K562 (cell line): ENCODE results near the gene HPX. TPM values are rescaled to one million over a fixed set of nuclear protein-coding genes. Genes with fewer than 3 reads are reported as not detected.

Source experiments
- ATAC-seq: fragments of 200-7000 bp; cut with Tn5 transposase; 3 replicates; pipeline ENCODE4 v1.9.1; 2020; ENCODE audit warnings: moderate library complexity
- BruUV-seq: library from RNA; stranded (reverse); fragments of 400-500 nt; replicated peaks from 2 replicates; lab custom pipeline; 2021; lab: Mats Ljungman, UMichigan
- CTCF ChIA-PET: fragments of 300-600 bp; formaldehyde crosslinking; extraction: SDS; loops from one replicate; lab custom pipeline; 2021; ENCODE audit warnings: low intra/inter-chr PET ratio; lab: Yijun Ruan, JAX
- POLR2A ChIA-PET: fragments of 300-600, 350-650 bp; sonication (Branson Sonifier 250); formaldehyde crosslinking; extraction: SDS; loops from one replicate; lab custom pipeline; 2021; ENCODE audit warnings: antibody characterized with exemption, inconsistent platforms; lab: Yijun Ruan, JAX
- DNase-seq, 4 experiments: peaks; one replicate each; pipeline versions ENCODE4 v3.0.0 to v3.0.0-alpha.2; 2011 to 2018; ENCODE audit warnings: low spot score in 3 of 4, mixed read lengths in 3 of 4; ENCODE audit errors: extremely low read depth in 1 of 4
- FAIRE-seq: peaks from 2 replicates; lab custom pipeline; 2011; peaks lifted over from hg19 to GRCh38; lab: Jason Lieb, UNC
- H2AFZ ChIP-seq: 2 replicates; pipeline ENCODE4 v1.6.0; 2011; ENCODE audit warnings: low read depth, low read length, control low read depth, inconsistent platforms
- H3K27ac ChIP-seq: fragments of 200-600 bp; 3 replicates; pipeline ENCODE4 v1.8.0; 2011; ENCODE audit warnings: low read depth, mild to moderate bottlenecking, control low read depth, inconsistent platforms, low read length, moderate library complexity, mixed read lengths; ENCODE audit errors: extremely low read depth
- H3K27me3 ChIP-seq, 2 experiments: fragments of 300-600 bp in 1 of 2; 2 replicates in 1 of 2; 3 replicates in 1 of 2; pipeline versions ENCODE4 v1.6.0 to v1.8.0; 2011; ENCODE audit warnings: inconsistent platforms in 2 of 2, low read length in 2 of 2, mild to moderate bottlenecking in 1 of 2, mixed read lengths in 1 of 2, moderate library complexity in 1 of 2; ENCODE audit not compliant: control insufficient read depth in 2 of 2, insufficient read depth in 2 of 2
- H3K36me3 ChIP-seq: fragments of 300-600 bp; 3 replicates; pipeline ENCODE4 v1.8.0; 2011; ENCODE audit warnings: mild to moderate bottlenecking, low read length, inconsistent platforms; ENCODE audit not compliant: control insufficient read depth, insufficient read depth
- H3K4me1 ChIP-seq, 2 experiments: fragments of 200-600 bp in 1 of 2; replicated peaks in 1 of 2; 2 replicates in 1 of 2; 3 replicates in 1 of 2; pipeline versions ENCODE4 v1.5.1 to v1.8.0; 2011; ENCODE audit warnings: inconsistent platforms in 2 of 2, low read length in 2 of 2, mild to moderate bottlenecking in 1 of 2, mixed read lengths in 1 of 2, moderate library complexity in 1 of 2; ENCODE audit not compliant: control insufficient read depth in 2 of 2, insufficient read depth in 2 of 2
- H3K4me2 ChIP-seq: 2 replicates; pipeline ENCODE4 v1.6.1; 2011; ENCODE audit warnings: low read length, control low read depth, inconsistent platforms, mixed read lengths; ENCODE audit not compliant: insufficient read depth
- H3K4me3 ChIP-seq: fragments of 200-600 bp; sonication (generic), shearing (Covaris generic); 2 replicates; pipeline ENCODE4 v1.5.1; 2016; ENCODE audit warnings: control low read depth, inconsistent platforms
- H3K79me2 ChIP-seq: fragments of 200-600 bp; 3 replicates; pipeline ENCODE4 v1.8.0; 2011; ENCODE audit warnings: low read length, inconsistent platforms; ENCODE audit not compliant: control insufficient read depth, insufficient read depth
- H3K9ac ChIP-seq, 2 experiments: 2 replicates each; pipeline versions ENCODE4 v1.6.0 to v1.6.1; 2011; ENCODE audit warnings: low read depth in 2 of 2, low read length in 2 of 2, control low read depth in 1 of 2, inconsistent platforms in 1 of 2, mild to moderate bottlenecking in 1 of 2, mixed read lengths in 1 of 2; ENCODE audit not compliant: insufficient read depth in 1 of 2
- H3K9me1 ChIP-seq: one replicate; pipeline ENCODE4 v1.6.0; 2011; ENCODE audit warnings: inconsistent platforms, mild to moderate bottlenecking, low read length, moderate library complexity; ENCODE audit not compliant: control insufficient read depth, insufficient read depth
- H3K9me3 ChIP-seq: replicated peaks from 2 replicates; pipeline ENCODE4 v1.5.1; 2011; ENCODE audit warnings: low read depth, low read length, inconsistent platforms; ENCODE audit not compliant: control insufficient read depth, insufficient read depth
- H4K20me1 ChIP-seq: replicated peaks from 2 replicates; pipeline ENCODE4 v1.6.1; 2011; ENCODE audit warnings: low read length, inconsistent platforms, mixed read lengths; ENCODE audit not compliant: control insufficient read depth, insufficient read depth
- MLLT1 ChIP-seq, 2 experiments: fragments of 450-650 bp; IDR thresholded peaks; 2 replicates each; pipeline ENCODE4 v1.6.1; 2016
- SRF ChIP-seq, 2 experiments: fragments of 250-450, 450-650 bp in 1 of 2; sonication (Bioruptor Pico) in 1 of 2; sonication (generic) in 1 of 2; formaldehyde crosslinking; IDR thresholded peaks; 2 replicates each; pipeline versions ENCODE4 v1.5.0 to v1.5.1; 2020 to 2022; ENCODE audit warnings: mild to moderate bottlenecking in 1 of 2, missing genetic modification reagents in 1 of 2
- ZNF143 ChIP-seq: sonication (generic); formaldehyde crosslinking; IDR thresholded peaks from 2 replicates; pipeline ENCODE4 v1.9.0; 2022; ENCODE audit warnings: mild to moderate bottlenecking, missing genetic modification reagents
- WGBS: fragments of 100-300 bp; shearing (Covaris generic); methylation state at CpG from one replicate; pipeline ENCODE4 v1.1.6; 2016; ENCODE audit warnings: low coverage, mixed read lengths; ENCODE audit not compliant: insufficient coverage; ENCODE audit errors: missing lambda C conversion rate; 5-methylcytosine and 5-hydroxymethylcytosine counted together
- in situ Hi-C: fragments of 300-500 bp; cut with MboI; formaldehyde crosslinking; loops from 4 replicates; pipeline ENCODE4 v1.15.0; 2018; ENCODE audit warnings: inconsistent platforms, mixed read lengths
- intact Hi-C: fragments of 100-400 bp; cut with micrococcal nuclease; formaldehyde crosslinking; loops from 2 replicates; pipeline ENCODE4 v1.14.2; 2022
- polyA plus RNA-seq, 8 experiments: library from polyadenylated mRNA; depleted of rRNA in 4 of 8; stranded (reverse) in 5 of 8; unstranded in 3 of 8; fragments of >200 nt; fragmentation: Nextera tagmentation in 2 of 8; fragmentation: Illumina TruSeq in 1 of 8; extraction: Ambion mirVana in 2 of 8; extraction: Trizol in 1 of 8; gene quantifications; 2 replicates each; pipeline versions ENCODE4 v1.2.1 to v1.2.3, GENCODE V29; 2011 to 2014; ENCODE audit warnings: inconsistent platforms in 1 of 8, missing spikeins in 1 of 8
- total RNA-seq, 7 experiments: library from RNA; depleted of rRNA in 6 of 7; stranded (reverse); fragments of >200 nt in 6 of 7; fragmentation: Illumina TruSeq in 2 of 7; extraction: Trizol in 2 of 7; gene quantifications; 2 replicates each; pipeline versions ENCODE4 v1.2.1 to v1.2.3, GENCODE V29; 2011 to 2021; ENCODE audit warnings: low replicate concordance in 1 of 7
- TF ChIP-seq, protein P1 (sequence below), 2 experiments: IDR thresholded peaks; 2 replicates each; pipeline ENCODE4 v1.6.1; 2011; ENCODE audit warnings: borderline replicate concordance in 1 of 2, control low read depth in 1 of 2, low read depth in 1 of 2, low read length in 1 of 2, mild to moderate bottlenecking in 1 of 2, mixed read lengths in 1 of 2, moderate library complexity in 1 of 2; ENCODE audit not compliant: insufficient read depth in 1 of 2, insufficient read length in 1 of 2, poor library complexity in 1 of 2, severe bottlenecking in 1 of 2; ENCODE audit errors: extremely low read depth in 1 of 2

The HPX gene
- total and polyA plus RNA-seq, 9 of the 15 experiments (the other 6 are each of a cell fraction or from before 2014, with no cell fraction given): 0.12 to 1.2 (median 0.49) TPM; not detected in 1

GRCh38 chr11:6486938-6487337, 46.2 kb upstream of the HPX start:
- WGBS: 92% methylated on average over 1 of the region's 1 CpG
- ATAC-seq: no peak
- no peak for DNase-seq
- Histone ChIP-seq H3K4me3 (no peak overlapping the region), H3K9me1 (no peaks in the 10 kb centered on the region)
- TF ChIP-seq, protein P1, sequence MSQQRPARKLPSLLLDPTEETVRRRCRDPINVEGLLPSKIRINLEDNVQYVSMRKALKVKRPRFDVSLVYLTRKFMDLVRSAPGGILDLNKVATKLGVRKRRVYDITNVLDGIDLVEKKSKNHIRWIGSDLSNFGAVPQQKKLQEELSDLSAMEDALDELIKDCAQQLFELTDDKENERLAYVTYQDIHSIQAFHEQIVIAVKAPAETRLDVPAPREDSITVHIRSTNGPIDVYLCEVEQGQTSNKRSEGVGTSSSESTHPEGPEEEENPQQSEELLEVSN (IDR thresholded peaks at IDR 0.05; ENCODE audit: borderline replicate concordance in 1 of 2, extremely low read depth in 1 of 2, insufficient read depth in 1 of 2, insufficient read length in 1 of 2, low read depth in 1 of 2, low read length in 1 of 2, poor library complexity in 1 of 2, severe bottlenecking in 1 of 2): no peak
- TF ChIP-seq MLLT1 (IDR thresholded peaks at IDR 0.05) (no peak), SRF (CRISPR knock-in tag; IDR thresholded peaks at IDR 0.05) (no peak), ZNF143 (CRISPR knock-in tag) (no peak)
- TF ChIP-seq, all 486 proteins: peak for 0
- intact Hi-C loops: no loop called here
- no peak overlapping the region for H3K9ac ChIP-seq
- BruUV-seq: no TSS peak
- ChIA-PET POLR2A (interaction anchor here (2.7 to 4.9 kb wide), 2 partner anchors 9 to 13 kb away, joined by 16 to 33 read pairs; partner anchors contain the start of gene DNHD1), CTCF (no interaction called here)
- FAIRE-seq: no peak
- peaks cover 81% of the 10 kb centered on the region for H3K36me3 ChIP-seq
- H3K4me1 ChIP-seq: peaks cover 2 to 8% of the 10 kb centered on the region in 2 experiments; a peak in 3 of 5 replicates
- H3K9me3 ChIP-seq: no peaks in the 10 kb centered on the region
- H3K27me3 ChIP-seq: no peaks in the 10 kb centered on the region
- H4K20me1 ChIP-seq: no peaks in the 10 kb centered on the region
- H3K79me2 ChIP-seq: peaks cover 24% of the 10 kb centered on the region
- no peak overlapping the region for H3K4me2 ChIP-seq
- no peak overlapping the region for H3K27ac ChIP-seq
- in situ Hi-C loops: no loop called here
- H2AFZ ChIP-seq: no peak overlapping the region
